HG03571 (cell line): ENCODE data around the gene NDST1.

Source experiments
- ATAC-seq: cut with Tn5 transposase; IDR thresholded peaks from one replicate; pipeline ENCODE4 v1.9.1; 2021; ENCODE audit not compliant: unreplicated experiment

The NDST1 gene

DNA sequence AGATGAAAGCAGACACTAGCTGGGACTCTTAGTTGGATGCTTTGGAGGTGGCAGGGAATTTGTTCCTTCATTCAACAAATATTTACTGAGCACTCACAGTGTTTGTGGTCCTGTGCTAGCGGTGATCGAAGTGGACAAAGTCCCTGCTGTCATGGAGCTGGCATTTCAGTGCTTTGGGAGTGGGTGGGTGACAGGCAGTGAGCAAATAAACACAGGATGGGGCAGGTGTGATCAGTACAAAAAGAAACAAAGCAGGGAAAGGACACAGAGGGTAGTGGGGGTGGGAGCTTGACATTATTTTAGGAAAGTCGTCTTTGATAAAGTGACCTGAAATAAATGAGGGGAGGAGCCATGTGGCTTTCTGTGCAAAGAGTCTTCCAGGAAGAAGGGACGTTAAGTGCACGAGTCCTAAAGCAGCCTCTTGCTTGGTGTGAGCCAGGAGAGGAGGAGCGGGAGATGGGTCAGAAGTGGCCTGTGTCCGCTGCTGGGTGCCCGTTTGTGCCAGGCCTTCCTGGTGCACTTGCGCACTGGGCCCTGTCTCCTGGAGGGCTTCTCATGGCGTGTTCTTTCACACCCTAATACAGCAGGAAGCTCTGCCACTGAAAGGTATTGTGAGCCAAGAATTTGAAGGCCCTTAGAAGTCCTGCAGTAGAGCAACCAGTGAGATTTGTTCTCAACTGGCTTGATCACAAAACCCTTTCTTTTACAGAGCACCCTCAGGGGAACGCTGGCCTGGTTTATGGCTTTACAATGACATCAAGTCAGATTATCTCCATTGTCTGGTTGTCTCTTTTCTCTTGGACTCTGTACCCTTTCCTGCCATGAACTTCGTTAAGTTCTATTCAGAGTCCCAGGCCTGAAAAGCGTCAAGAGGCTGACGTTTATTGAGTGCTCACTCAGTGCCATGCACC is 14.8 kb downstream of the NDST1 start:
- ATAC-seq: no peak

DNA sequence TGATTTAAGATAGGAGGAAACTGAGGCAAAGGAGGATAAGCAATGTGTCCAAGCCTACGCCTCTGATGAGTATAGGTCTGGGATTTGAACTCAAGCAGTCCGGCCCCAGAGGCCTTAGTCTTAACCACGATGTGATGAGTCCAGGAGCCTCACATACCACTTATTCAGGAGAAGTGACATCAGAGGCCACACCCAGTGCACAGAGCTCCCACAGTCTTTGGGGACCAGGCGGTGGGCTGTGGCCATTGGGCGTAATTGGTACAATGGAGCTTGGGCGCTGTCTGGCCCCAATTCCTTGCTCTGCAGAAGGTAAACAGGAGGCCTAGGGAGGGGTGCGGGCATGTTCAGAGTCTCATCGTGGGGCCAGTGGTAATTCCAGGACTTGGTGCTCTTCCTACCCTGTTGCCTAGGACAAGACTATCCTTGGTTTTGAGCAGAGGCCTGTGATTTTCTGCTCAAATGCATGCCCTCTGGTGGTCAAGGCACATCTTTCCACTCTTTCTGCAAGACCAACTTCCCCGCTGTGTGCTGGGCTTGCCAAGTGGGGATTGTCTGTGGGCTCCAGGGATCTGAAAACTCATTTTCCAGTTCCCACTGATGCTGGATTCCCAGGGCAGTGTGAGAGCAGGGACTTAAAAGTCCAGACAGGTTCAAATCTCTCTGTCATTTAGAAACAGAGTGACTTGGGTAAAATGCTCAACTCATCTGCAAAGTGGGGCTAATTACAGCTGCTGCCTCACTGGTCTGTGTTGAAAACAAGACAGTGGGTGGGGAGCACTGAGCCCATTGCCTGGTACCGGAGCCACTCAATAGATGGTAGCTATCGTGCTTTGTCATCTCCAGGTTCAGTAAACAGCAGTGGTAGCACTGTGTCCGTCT is 15.8 kb downstream of the NDST1 start:
- no peak for ATAC-seq

DNA sequence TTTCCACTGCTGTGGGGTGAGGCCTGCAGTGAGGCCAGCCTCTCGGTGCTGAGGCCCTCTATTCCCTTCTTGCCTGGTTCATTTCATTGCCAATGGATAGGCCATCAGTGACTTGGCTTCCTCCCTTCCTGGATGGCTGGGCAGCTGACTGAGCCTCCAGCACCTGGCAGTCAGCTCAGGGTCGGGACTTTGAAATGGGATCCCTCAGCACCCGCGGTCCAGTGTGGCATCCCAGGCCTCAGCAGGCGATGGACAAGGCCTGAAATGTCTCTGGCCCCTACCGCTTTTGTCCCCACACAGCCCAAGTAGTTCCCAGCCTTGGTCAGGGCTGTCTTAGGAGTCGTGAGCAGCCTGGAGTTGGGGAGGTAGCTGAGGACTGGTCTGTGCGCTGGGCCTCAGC is 17.2 kb downstream of the NDST1 start:
- no peak for ATAC-seq

DNA sequence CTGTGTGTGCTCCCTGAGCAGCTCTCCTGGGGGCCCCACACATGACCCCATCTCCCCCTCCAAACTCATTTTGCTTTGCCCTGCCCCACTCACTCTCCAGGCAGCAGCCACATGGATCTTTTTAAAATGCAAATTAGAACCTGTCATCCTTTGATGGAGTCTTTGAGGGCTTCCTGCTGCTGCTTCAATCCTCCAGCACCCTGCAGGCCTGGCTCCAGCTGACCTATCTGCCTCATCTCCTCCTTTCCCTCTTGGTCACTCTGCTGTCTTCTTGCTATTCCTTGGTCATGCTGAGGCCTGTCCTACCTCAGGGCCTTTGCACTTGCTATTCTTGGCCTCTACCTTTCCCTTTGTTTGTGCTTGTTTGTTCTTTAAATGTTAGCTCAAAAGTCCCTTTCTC is 17.9 kb downstream of the NDST1 start:
- ATAC-seq: no peak

DNA sequence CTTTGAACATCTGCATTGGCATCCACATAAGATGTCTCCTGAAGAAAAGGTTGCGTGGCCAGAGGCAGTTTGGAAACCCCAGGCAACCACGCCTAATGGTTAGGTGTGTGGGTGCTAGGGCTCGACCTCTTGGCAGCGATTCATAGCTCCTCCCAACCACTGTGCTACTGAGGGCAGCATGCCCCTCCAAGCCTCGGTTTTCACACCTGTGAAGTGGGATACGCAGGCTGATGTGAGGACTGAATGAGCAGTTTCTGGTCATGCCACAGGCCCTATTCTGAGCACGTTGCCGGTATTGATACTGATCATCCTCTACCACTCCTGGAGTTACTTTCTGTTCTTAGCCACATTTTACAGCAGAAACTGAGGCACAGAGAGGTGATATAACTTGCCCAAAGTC is 19.1 kb downstream of the NDST1 start:
- ATAC-seq: no peak

DNA sequence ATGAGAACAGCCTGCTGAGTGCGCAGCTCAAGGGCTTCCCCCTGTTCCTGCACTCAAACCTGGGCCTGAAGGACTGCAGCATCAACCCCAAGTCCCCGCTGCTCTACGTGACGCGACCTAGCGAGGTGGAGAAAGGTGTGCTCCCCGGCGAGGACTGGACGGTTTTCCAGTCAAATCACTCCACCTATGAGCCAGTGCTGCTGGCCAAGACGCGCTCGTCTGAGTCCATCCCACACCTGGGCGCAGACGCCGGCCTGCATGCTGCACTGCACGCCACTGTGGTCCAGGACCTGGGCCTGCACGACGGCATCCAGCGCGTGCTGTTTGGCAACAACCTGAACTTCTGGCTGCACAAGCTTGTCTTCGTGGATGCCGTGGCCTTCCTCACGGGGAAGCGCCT is 19.9 kb downstream of the NDST1 start:
- ATAC-seq: no peak

DNA sequence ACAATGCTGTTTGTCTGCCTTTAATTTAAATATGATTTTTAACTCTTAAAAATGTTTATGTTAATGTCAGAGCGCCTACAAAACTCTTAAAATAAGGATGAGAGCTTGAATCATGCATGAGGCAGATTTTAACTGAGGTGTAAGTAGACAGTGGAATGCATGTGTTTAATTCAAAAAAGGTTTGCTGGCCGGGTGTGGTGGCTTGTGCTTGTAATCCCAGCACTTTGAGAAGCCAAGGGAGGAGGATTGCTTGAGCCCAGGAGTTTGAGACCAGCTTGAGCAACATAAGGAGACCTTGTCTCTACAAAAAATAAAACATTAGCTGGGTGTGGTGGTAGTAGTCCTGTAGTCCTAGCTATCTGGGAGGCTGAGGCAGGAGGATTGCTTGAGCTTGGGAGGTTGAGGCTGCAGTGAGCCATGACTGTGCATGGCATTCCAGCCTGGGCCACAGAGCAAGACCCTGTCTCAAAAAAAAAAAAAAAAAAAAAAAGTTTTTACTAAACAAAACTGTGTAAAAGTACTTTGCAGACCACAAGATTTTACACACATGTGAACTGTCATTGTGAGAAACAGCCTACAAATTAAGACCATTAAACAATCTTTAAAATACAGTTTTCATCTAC is 21.1 kb downstream of the NDST1 start:
- no peak for ATAC-seq

DNA sequence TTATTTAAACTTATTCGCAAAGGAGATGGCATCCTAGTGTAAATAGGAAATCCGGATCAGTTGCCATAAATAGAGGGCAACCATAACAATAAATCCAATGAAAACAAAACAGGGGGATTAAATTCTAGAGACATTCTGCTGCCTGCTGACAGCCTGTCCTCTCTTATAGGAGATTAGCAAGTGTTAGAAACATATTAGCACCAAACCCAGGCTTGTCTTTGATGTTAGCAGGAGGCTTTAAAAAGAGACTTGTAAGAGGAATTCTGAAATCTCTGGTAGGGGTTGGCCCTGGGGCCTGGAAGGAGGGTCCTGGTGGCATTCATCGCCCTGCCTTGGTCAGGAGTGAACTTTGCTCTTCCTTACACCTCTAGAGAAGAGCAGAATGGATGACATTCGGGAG is 21.6 kb downstream of the NDST1 start:
- no peak for ATAC-seq

DNA sequence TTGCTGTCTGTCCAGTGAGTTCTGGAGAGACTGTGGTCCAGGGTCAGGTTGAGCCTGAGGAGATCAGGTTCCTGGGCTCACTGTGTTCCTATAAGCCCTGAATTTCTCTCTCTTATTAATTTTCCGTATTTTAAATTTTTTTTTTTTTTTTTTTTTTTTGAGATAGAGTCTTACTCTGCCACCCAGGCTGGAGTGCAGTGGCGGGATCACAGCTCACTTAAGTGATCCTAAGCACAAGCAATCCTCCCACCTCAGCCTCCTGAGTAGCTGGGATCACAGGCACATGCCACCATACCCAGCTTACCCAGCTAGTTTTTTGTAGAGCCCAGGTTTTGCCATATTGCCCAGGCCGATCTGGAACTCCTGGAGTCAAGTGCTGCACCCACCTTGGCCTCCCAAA is 22.5 kb downstream of the NDST1 start:
- ATAC-seq: no peak

DNA sequence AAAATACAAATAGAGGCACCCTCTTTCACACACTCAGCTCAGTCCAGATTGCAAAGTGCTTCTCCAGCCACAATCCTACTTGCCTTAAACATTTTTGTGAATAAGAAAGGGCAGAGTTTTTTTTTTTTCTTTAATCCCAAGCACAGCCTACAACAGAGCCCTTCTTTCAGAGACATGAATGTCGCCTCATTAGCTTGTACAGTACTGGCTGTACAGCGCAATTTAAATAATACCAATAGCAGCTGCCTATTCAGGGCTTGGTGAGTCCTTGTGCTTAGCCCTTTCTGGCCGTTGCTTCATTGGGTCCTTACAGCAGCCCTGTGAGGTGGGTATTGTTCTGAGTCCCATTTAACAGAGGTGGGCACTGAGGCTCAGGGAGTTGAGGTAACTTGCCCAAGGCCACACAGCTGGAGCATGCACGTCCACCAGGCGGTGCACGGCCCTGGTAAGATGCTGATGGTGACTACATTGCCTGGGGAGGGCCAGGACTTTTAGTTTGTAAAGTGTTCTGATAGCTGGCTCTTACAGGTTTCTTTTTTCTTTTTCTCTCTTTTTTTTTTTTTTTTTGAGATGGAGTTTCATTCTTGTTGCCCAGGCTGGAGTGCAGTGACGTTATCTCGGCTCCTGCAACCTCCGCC is 23.1 kb downstream of the NDST1 start:
- no peak for ATAC-seq

DNA sequence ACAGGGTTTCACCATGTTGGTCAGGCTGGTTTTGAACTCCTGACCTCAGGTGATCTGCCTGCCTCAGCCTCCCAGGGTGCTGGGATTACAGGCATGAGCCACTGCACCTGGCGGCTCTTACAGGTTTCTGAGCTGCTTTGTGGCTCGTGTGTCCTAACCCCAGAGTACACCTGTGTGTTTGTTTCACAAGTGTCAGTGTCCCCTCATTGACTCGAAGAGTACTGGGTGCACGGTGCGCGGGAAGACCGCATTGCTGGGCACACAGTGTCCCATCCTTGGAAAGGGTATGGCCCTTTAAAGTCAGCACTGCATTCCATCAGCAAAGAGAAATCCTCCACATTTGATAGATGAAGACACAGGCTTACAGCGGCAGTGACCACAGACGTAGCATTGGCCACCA is 23.8 kb downstream of the NDST1 start:
- no peak for ATAC-seq

DNA sequence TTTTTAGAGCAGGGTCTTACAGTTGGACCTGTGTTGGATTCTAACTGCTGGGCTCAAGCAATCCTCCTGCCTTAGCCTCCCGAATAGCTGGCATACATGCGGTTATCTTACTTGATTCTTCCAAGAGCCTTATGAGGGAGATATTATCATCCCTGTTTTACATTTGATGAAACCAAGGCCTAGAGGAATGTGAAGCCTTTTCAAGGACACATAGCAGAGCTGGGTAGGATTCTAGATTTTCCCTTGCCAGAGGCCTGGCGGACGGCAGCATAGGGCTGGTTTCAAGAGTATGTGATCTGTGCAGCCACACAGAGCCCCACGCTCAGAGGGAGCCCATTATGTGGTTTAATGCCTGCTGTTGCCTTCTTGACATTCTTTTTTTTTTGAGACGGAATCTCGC is 24.2 kb downstream of the NDST1 start:
- ATAC-seq: no peak

DNA sequence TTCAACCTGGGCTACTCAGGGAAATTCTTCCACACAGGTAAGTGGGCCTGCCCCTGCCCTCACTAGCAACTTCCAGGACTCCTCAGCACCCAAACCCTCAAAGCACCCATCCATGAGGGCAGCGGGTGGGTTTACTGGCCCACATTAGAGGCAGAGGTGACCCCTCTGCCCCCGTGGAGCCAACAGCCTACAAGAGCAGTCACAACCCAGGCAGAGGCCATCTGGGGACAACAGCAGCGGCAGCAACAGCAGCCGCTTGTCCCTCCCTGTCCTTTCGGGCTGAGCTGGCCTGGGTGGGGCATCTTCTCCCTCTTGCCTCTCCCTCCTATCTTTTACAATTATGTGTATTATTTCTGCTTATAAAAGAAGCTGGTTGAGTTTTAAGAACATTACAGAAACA is 25.1 kb downstream of the NDST1 start:
- ATAC-seq: no peak

DNA sequence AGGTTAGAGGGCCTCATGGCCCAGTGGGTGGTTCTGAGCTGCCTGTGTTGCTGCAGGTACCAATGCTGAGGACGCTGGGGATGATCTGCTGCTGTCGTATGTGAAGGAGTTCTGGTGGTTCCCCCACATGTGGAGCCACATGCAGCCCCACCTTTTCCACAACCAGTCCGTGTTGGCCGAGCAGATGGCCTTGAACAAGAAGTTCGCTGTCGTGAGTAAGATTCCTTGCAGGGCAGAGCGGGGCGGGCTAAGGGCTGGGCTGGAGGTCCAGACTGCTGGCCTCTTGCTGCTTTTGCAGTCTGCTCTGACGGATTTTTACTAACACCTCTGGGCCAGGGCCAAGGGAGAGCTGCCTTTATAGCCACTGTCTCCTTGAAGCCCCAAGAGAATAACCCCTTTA is 26.9 kb downstream of the NDST1 start:
- no peak for ATAC-seq

DNA sequence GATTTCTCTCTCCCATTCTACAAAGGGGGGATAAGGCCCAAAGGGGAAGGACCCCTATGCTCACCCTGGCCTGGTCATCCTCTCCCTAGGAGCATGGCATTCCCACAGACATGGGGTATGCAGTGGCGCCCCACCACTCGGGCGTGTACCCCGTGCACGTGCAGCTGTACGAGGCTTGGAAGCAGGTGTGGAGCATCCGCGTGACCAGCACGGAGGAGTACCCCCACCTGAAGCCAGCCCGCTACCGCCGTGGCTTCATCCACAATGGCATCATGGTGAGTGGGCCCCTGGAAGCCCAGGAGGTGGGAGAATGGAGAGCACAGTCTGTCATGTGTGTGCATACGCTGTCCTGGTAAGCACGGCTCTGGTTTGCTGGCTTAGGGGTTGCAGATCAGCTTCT is 27.7 kb downstream of the NDST1 start:
- ATAC-seq: no peak

DNA sequence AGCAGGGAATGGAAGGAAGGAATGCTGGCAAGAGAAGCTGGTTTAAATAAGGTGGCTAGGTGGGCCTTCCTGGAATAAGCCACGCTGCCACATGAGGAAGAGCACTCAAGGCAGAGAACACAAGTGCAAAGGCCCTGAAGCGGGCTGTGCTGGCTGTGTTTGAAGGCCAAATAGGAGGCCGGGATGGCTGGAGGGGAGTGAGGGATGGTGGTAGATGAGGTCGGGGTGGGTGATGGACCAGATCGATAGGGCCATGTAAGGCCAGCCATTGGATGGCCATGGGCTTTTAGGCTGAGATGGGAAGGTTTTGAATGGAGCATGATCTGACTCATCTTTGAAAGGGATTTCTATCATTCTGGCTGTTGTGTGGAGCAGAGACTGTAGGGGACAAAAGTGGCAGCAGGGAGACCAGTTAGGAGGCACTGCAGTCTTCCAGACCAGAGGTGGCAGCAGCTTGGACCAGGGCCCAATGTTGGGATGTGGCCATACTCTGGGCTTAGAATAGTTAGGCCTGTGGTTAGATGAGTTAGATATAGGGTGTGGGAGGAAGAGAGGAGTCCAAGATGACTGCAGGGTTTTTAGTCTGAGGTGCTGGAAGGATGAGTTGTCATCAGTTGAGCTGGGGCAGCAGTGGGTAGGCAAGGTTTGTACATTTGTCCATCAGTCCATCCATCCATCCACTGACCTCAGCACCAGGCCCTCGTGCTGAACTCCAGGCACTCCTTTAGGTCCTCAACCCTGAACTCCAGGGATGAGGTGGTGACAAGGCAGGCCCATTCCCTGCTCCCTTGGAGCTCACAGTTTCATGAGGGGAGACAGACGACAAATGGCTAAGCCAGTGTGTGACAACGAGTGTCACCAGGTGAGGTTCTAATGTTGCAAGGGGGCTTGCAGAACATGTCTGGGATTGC is 30.3 kb downstream of the NDST1 start:
- no peak for ATAC-seq

DNA sequence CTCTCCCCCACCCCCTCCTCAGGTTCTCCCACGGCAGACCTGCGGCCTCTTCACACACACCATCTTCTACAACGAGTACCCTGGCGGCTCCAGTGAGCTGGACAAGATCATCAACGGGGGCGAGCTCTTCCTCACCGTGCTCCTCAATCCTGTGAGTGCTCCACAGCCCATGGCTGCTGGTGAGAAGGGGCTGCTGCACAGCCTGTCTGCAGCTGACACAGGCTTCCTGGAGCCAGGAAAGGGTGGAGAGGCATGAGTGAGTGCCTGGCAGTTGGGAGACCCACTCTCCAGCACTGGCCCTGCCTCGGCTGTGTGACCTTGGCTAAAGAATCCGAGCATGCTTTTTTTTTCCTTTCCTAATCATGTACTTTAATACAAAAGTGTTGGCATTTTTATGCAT is 31.3 kb downstream of the NDST1 start:
- no peak for ATAC-seq

DNA sequence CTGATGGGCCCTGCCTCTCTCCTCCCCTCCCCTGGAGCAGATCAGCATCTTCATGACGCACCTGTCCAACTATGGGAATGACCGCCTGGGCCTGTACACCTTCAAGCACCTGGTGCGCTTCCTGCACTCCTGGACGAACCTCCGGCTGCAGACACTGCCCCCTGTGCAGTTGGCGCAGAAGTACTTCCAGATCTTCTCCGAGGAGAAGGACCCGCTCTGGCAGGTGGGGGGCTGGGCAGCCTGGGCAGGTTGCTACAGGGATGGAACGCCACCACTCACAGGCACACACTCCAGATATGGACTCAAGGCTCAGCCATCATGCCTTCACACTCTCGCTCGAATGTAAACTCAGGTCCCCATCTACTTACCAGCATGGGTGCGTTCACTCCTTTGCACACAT is 32.1 kb downstream of the NDST1 start:
- ATAC-seq: no peak

DNA sequence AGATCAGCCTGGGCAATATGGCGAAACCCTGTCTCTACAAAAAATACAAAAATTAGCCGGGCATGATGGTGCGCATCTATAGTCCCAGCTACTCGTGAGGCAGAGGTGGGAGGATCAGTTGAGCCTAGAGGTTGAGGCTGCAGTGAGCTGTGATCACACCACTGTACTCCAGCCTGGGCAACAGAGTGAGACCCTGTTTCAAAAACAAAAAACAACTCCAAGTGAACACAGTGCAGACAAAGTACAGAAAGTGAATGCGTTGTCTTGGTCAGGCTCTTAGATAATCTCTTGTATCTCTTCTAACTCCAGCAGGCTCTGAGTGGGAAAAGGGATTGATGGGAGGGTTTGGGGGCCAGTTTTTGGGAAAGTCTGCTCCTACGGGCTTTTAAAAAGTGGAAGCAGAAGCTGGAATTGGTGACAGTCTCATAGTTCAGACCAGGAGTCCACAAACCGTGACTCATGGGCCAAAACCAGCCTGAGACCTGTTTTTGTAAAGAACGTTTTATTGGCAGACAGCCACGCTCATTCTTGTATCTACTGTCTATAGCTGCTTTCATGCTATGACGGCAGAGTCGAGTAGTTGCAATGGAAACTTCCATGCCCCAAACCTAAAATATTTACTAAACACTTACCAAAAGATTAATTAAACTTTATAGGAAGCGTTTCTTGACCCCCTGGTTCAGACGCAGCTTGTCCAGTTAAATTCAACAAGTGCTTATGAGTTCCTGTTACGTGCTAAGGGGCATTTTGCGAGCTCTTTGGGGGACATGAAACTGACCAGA is 32.9 kb downstream of the NDST1 start:
- ATAC-seq: no peak

DNA sequence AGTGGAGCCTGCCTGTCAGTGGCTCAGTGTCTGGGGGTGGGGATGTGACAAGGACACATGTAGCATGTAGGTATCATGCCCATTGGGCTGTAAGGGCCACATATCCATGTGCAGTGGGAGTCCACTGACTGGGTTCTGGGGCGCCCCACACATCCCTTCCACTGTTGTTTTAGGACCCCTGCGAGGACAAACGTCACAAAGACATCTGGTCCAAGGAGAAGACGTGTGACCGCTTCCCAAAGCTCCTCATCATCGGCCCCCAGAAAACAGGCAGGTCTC is 33.4 kb downstream of the NDST1 start:
- ATAC-seq: no peak
